ENCODE measurements around the gene ZIC4.

ZIC4 gene

GRCh38 chr3:147377412-147378367 is 28.7 kb downstream of the ZIC4 start:
- Mint-ChIP-seq H3K27ac (no peak overlapping the region), H3K4me3 (no peak overlapping the region), H3K27me3 (peaks cover 62% of the 10 kb centered on the region), H3K9me3 (peaks cover 11% of the 10 kb centered on the region), H3K4me1 (no peaks in the 10 kb centered on the region), H3K36me3 (peaks cover 4% of the 10 kb centered on the region)

DNA sequence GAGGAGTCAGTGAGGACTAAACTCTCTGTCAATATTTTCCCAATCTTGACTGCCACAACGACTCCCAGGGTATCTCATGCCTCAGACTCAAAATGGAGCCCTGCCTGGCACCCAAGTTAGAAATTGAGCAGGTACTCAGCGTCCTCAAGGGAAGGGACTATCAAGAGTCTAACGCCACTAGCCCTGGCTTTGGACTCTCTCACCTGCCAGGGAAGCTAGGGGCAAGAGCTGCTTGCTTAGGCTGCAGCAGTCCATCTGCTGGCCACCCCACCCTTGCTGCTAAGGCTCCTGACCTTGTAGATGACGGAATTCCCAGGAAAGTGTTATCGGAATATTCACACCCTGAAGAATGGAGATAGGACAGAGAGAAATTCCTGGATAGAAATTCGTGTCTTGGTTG is 33.0 kb downstream of the ZIC4 start:
- peaks cover 2% of the 10 kb centered on the region for H3K36me3 Mint-ChIP-seq
- no peak overlapping the region for H3K27ac Mint-ChIP-seq
- no peaks in the 10 kb centered on the region for H3K4me1 Mint-ChIP-seq
- H3K27me3 Mint-ChIP-seq, result peaks cover 70% of the 10 kb centered on the region
- H3K9me3 Mint-ChIP-seq, result peaks cover 4% of the 10 kb centered on the region
- no peak overlapping the region for H3K4me3 Mint-ChIP-seq

DNA sequence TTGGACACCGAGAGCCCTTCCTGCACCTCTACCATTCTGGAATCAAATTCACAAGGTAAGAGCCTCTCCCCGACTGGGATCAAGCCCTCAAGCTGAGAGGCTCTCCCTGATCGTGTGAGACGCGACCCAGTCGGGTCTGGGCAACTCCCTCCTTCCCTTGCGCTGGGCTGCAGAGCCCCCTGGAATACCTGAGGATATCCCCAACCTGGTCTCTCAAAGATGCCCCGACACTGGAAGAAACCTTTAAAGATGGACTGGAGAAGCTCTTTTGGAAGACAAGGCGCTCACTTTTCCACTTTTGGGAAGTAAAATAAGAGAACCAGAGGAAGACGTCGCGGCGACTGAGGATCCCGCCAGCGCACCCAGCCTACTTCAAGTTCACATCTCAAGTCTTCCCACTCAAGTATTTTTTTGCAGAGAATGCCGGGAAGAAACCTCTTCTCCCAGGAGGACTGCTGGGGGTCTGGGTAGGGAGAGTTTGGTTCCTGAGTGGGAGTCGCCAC is 33.8 kb downstream of the ZIC4 start:
- peaks cover 2% of the 10 kb centered on the region for H3K36me3 Mint-ChIP-seq
- peaks cover 5% of the 10 kb centered on the region for H3K9me3 Mint-ChIP-seq
- no peaks in the 10 kb centered on the region for H3K4me1 Mint-ChIP-seq

GRCh38 chr3:147371771-147372340 is 34.5 kb downstream of the ZIC4 start:
- Mint-ChIP-seq H3K27ac (no peak overlapping the region), H3K9me3 (peaks cover 5% of the 10 kb centered on the region), H3K4me1 (no peaks in the 10 kb centered on the region), H3K4me3 (no peak overlapping the region), H3K27me3 (peaks cover 68% of the 10 kb centered on the region), H3K36me3 (peaks cover 2% of the 10 kb centered on the region)

More for the DNA sequence above, 33.8 kb downstream of the ZIC4 start:
- Mint-ChIP-seq H3K27me3 (peaks cover 71% of the 10 kb centered on the region), H3K4me3 (no peak overlapping the region), H3K27ac (no peak overlapping the region)

DNA sequence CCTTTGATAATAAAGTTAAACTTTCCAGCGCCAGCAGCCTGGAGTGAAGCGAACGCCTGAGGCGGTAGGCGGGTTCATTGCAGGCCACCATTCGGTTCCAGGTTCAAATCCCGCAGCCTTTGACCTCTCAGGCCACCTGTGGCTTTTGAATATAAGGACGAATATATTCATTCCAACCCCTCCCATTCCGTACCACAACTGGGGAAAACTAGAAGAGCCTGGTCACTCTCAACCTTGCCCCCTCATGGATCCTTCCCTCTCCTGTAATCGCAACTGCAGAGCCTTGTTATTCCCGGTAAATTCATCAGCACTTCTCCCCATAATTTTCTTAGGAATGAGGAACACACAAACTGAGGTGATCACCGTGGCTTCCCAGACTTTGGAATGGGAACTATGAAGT is 35.2 kb downstream of the ZIC4 start:
- no peaks in the 10 kb centered on the region for H3K4me1 Mint-ChIP-seq
- H3K4me3 Mint-ChIP-seq, result no peak overlapping the region
- H3K27ac Mint-ChIP-seq, result no peak overlapping the region
- peaks cover 2% of the 10 kb centered on the region for H3K36me3 Mint-ChIP-seq
- peaks cover 65% of the 10 kb centered on the region for H3K27me3 Mint-ChIP-seq
- H3K9me3 Mint-ChIP-seq, result peaks cover 5% of the 10 kb centered on the region

DNA sequence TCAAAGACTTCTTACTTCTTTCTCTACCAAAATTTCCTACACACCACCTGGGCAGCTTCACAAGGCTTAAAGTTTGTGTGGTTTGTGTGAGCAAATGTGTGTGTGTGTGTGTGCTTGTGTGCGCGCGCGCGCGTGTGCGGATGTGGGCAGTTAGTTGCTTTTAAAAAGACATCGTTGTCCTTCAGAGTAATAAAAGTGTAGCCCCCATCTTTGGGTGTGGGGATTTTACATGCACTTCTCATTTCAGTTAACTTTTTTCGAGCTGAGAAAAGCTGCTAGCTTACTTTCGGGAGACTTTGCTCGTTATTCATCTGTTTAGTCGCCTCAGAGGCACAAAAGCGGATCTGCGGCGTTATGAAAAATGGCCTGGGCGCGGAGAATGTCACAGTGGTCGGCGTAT is 36.0 kb downstream of the ZIC4 start:
- Mint-ChIP-seq H3K27me3 (peaks cover 63% of the 10 kb centered on the region), H3K27ac (no peak overlapping the region), H3K36me3 (peaks cover 2% of the 10 kb centered on the region), H3K4me3 (no peak overlapping the region), H3K4me1 (no peaks in the 10 kb centered on the region), H3K9me3 (peaks cover 5% of the 10 kb centered on the region)

- Mint-ChIP-seq H3K36me3 (peaks cover 2% of the 10 kb centered on the region), H3K27me3 (peaks cover 64% of the 10 kb centered on the region), H3K4me1 (no peaks in the 10 kb centered on the region), H3K4me3 (no peak overlapping the region), H3K27ac (no peak overlapping the region), H3K9me3 (peaks cover 5% of the 10 kb centered on the region)
Measured at GRCh38 chr3:147369661-147370123, 36.7 kb downstream of the ZIC4 start.

GRCh38 chr3:147369231-147369630 is 37.1 kb downstream of the ZIC4 start:
- Mint-ChIP-seq H3K36me3 (peaks cover 2% of the 10 kb centered on the region), H3K27me3 (peaks cover 65% of the 10 kb centered on the region), H3K9me3 (peaks cover 5% of the 10 kb centered on the region), H3K4me3 (no peak overlapping the region), H3K4me1 (no peaks in the 10 kb centered on the region), H3K27ac (no peak overlapping the region)

DNA sequence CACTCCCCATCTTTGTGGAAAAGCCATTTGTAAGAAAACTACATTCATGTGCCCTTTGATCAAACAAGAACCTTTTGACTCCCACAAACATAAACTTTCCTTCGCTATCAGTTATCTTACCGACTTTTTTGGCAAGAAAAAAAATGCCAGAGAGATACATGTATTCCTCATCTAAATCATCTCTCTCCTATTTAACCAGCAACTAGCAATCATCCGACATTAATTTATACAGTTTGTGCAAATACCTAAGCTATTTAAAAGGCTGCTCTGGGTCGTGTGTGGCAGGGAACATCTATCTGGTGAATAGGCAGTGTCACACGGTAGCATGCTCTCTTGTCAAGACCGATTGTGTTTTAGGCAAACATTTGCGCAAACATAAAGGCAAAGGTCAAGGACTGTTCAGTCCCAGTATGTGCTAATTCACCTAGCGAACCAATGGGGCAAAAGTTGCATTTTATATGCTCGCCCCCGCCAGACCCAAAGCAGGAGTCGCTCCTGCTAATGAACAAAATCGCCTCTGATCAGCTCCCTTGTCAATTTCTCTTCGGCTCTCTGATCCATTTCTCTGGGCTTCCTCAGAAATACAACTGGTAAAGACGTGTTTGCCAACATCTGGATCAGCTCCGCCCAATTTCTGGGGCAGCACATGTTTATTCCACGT is 37.7 kb downstream of the ZIC4 start:
- no peaks in the 10 kb centered on the region for H3K4me1 Mint-ChIP-seq
- peaks cover 2% of the 10 kb centered on the region for H3K36me3 Mint-ChIP-seq
- peaks cover 67% of the 10 kb centered on the region for H3K27me3 Mint-ChIP-seq
- peaks cover 5% of the 10 kb centered on the region for H3K9me3 Mint-ChIP-seq
- no peak overlapping the region for H3K27ac Mint-ChIP-seq
- H3K4me3 Mint-ChIP-seq, result no peak overlapping the region

DNA sequence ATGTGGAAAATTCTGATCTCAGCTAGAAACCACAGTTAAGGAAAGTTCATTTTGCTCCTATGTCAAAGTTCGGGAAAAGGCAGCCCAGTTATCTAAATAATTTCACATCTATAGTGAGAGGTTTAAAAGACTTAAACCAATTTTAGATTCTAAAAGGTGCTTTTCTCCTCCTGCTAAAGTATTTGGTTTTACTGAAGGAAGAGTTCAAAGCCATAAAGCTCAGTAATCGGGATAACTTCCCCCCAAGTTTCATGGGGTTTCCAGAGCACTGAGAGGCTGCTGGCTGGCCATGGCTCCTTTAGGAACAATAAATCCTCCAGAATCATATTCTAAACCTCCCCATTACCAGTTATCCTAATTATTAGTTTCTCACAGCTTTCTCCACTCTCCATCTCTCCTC is 38.2 kb downstream of the ZIC4 start:
- Mint-ChIP-seq H3K4me3 (no peak overlapping the region), H3K4me1 (no peaks in the 10 kb centered on the region), H3K36me3 (peaks cover 2% of the 10 kb centered on the region), H3K27ac (no peak overlapping the region), H3K27me3 (peaks cover 62% of the 10 kb centered on the region), H3K9me3 (peaks cover 5% of the 10 kb centered on the region)

- H3K27ac Mint-ChIP-seq, result no peak overlapping the region
- peaks cover 2% of the 10 kb centered on the region for H3K36me3 Mint-ChIP-seq
- peaks cover 60% of the 10 kb centered on the region for H3K27me3 Mint-ChIP-seq
- H3K4me3 Mint-ChIP-seq, result no peak overlapping the region
- H3K9me3 Mint-ChIP-seq, result peaks cover 5% of the 10 kb centered on the region
- H3K4me1 Mint-ChIP-seq, result no peaks in the 10 kb centered on the region
Measured at GRCh38 chr3:147367676-147368075, 38.7 kb downstream of the ZIC4 start.

DNA sequence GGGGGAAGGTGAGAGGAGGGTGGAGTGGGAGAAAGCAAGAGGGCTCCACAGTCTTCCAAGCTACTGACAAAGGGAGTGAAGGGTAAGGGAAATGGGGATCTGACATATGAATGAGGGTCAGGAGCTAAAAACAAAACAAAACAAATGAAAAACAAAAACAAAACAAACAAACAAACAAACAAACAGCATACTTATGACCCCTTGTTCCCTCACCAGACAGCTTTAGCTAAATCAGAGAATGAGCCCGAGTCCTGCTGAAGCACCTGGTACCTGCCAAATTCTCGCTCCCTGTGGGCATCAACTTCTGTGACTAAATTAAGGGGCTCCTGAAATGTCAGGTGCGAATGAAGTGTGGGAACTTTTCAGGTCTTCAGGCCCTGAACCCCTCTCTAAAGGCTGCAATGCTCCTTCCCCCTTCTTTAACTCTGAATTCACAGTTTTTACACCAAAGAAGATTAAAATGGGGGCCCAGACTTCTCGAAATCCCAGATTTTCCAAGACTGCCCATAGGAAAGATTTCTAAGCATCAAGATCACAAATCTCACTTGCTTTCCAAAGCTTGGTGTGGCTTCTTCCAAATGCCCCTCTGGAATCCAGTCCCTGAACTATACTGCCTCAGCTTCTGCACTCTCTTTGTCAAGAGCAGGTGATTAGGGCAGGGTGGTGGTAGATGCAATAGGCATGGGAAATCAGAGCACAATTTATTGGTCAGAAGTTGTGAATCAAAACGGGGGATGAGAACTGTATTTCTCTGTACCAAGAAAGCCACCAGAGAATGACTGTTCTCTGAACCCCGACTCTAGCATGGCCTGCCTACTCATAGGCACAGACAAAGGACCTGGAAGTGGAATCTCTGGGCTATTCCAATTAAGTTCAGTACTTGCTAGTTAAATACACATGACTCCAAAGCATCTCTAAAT is 40.9 kb downstream of the ZIC4 start:
- peaks cover 5% of the 10 kb centered on the region for H3K9me3 Mint-ChIP-seq
- no peaks in the 10 kb centered on the region for H3K36me3 Mint-ChIP-seq
- no peak overlapping the region for H3K4me3 Mint-ChIP-seq
- H3K27me3 Mint-ChIP-seq, result peaks cover 53% of the 10 kb centered on the region
- peaks cover 5% of the 10 kb centered on the region for H3K4me1 Mint-ChIP-seq
- no peak overlapping the region for H3K27ac Mint-ChIP-seq

- Mint-ChIP-seq H3K9me3 (peaks cover 5% of the 10 kb centered on the region), H3K4me3 (no peak overlapping the region), H3K36me3 (no peaks in the 10 kb centered on the region), H3K27me3 (peaks cover 51% of the 10 kb centered on the region), H3K4me1 (peaks cover 5% of the 10 kb centered on the region), H3K27ac (no peak overlapping the region)
Measured at GRCh38 chr3:147364771-147365170, 41.6 kb downstream of the ZIC4 start.

GRCh38 chr3:147361454-147362420 is 44.6 kb downstream of the ZIC4 start:
- Mint-ChIP-seq H3K27ac (no peak overlapping the region), H3K27me3 (peaks cover 52% of the 10 kb centered on the region), H3K4me1 (peaks cover 5% of the 10 kb centered on the region), H3K4me3 (no peak overlapping the region), H3K9me3 (no peaks in the 10 kb centered on the region), H3K36me3 (peaks cover 2% of the 10 kb centered on the region)

All from activated naive CD4-positive, alpha-beta T cell treated with anti-CD3 and anti-CD28 coated beads, Interleukin-2, amount 50 U/mL, for 24 hours (primary cell).